ENCODE data around the gene FBXL20.
A peak's percentile ranks its signal among the peaks of the same experiment; 100 is the strongest.
"Not testable (repeated sequence)": the region's sequence is repeated elsewhere in the genome, so short reads cannot be mapped to it uniquely, and the experiment has no call there.

FBXL20 gene, protein sequence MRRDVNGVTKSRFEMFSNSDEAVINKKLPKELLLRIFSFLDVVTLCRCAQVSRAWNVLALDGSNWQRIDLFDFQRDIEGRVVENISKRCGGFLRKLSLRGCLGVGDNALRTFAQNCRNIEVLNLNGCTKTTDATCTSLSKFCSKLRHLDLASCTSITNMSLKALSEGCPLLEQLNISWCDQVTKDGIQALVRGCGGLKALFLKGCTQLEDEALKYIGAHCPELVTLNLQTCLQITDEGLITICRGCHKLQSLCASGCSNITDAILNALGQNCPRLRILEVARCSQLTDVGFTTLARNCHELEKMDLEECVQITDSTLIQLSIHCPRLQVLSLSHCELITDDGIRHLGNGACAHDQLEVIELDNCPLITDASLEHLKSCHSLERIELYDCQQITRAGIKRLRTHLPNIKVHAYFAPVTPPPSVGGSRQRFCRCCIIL

DNA sequence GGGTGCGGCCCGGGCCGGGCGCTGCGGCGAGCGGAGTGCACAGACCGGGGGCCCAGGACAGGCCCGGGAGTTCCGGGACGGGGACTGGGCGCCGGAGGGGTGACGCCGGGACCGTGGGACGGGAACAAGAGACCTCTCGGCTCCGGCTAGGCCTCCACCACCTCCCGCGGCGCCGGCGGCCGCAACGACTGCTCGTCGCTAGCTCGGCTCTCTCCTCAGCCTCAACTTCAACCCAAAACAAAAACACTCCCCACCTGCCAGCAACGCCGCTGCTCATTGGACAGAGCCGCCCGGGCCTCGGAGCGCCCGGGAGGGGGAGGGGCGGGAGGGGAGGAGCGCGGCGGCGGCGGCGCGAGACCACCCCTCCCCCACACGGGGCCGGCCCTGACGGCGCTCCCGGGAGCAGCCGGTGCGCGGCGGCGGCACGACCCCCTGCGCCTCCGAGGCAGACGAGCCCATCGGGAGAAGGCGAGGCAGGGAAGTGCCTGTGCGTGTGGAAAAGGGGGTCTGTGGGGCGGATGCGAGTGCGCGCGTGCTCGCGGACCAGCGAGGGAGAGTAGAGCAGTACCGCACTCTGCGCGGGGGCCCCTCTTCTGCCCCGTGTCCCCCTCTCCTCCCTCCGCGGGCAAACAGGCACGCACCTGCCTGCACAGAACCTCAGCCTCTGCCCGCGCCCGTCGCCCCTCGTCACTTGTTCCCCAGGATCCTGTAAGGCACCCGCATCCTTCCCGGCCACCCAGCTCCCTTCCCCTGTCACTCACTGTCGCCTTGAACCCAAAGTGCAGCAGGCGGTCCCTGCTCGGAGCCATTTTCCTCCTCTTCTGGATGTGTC lies at the start of gene FBXL20:
FBXL20 (minus strand) TSS at position 215 of the 832 bp plus-strand sequence. CDS start 224 bp downstream, outside the sequence.
- DNase-seq: peak; percentile 41

DNA sequence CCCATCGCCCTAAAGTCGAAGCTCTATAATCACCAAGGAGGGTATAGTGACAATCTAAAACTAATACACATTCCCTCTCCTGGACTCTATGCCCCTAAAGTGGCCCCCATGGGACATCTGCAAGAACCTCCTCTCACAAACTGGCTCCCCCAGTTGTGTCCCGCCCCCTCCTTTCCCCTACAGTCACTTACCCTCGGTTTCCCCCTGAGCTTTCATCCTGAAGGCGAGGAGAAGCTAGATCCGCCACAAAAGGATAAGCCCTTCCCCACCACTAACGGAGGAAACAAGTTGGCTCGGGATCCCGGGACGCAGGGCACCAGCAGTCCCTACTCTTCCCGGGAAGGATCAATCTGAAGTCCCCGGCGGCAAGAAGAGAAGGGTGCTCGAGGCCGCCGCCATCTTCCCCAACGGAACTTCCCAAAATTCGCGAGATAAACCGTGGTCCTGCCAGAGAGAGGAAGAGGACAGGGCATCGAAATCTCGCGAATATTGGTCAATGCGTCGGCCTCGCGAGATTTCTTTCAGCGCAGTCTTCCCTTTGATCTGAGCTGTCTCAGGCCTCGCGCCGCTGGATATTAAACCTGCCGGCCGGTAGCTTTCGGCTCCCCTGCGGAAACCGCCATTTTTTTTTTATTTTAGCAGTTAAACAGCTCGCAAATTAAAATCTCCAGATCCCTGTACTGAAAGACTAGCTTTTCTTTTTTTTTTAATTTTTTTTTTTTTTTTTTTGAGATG lies 49.6 kb upstream of the FBXL20 start, which contains the start of gene MED1:
MED1 (minus strand) TSS at position 417 of the 735 bp plus-strand sequence; CDS start at position 216, 201 bp downstream.
- DNase-seq: peak; percentile 96

DNA sequence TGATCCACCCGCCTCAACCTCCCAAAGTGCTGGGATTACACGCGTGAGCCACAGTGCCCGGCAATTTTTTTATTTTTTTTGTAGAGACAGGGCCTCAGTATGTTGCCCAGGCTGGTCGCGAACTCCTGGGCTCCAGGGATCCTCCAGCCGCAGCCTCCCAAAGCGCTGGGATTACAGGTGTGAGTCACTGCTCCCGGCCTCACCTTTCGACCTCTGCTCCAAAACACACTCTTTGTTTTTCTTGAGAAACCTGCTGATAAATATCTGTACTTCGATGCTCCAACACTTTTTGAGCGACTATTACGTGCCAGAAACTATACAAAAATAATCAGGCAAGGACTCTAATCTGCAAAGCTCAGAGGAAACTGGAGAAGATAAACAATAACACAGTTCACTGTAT lies 48.6 kb upstream of the FBXL20 start:
- DNase-seq: no peak

DNA sequence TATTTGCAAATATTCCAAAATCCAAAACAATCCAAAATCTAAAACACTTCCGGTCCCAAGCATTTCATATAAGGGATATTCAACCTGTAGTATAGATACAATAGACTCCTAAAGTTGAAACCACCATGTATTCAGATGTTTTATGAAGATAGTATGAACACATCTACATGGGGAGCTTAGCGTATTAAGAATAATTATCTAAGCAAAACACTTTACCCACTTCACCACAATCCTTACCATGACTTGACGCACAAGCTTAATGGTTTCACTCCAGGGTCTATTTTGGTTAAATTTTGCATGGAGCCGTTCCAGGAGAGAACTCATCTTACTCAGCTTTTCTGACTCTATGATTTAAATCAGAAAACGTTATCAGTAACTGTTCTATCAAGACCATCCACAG lies 46.1 kb upstream of the FBXL20 start:
- DNase-seq: no peak

DNA sequence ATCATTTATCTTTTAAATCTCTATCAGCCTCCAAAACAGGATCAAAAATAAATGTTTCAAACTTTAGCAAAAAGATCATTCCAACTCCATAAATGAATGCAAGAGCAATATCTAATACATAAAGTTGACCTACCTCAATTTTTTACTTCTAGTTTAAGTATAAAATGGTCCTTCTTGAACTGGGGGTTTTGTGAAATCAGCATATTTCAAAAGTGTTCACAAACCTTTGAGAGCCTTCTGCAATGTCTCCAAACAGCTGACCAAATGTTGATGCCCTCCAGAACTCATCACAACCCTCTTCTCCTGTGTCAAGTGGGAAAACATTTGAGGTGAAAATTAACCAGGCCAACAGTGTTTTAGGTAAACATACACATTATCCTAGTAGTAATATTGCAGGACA lies 41.9 kb upstream of the FBXL20 start:
- no peak for DNase-seq

DNA sequence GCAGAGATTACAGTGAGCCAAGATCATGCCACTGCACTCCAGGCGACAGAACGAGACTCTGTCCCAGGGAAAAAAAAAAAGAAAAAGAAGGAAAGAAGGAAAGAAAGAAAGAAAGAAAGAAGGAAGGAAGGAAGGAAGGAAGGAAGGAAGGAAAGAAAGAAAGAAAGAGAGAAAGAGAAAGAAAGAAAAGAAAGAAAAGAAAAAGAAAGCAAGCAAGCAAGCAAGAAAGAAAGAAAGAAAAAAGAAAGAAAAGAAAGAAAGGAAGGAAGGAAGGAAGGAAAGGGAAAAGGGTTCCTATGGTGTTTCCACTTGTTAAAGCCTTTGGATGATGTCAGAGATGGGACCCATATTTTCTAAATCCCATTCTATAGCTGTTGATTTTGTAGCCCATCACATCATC lies 38.4 kb upstream of the FBXL20 start:
- DNase-seq: not testable (repeated sequence)

DNA sequence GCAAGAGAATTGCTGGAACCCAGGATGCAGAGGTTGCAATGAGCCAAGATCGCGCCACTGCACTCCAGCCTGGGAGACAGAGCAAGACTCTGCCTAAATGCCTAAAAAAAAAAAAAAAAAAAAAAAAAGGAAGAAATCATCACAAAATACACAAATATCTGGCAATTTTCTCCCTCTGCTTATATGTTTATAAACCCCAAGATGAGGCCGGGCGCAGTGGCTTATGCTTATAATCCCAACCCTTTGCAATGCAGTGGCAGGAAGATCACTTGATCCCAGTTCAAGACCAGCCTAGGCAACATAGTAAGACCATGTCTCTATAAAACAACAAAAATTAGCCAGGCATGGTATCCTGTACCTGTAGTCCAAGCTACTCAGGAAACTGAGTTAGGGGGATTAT lies 28.2 kb upstream of the FBXL20 start:
- DNase-seq: no peak

DNA sequence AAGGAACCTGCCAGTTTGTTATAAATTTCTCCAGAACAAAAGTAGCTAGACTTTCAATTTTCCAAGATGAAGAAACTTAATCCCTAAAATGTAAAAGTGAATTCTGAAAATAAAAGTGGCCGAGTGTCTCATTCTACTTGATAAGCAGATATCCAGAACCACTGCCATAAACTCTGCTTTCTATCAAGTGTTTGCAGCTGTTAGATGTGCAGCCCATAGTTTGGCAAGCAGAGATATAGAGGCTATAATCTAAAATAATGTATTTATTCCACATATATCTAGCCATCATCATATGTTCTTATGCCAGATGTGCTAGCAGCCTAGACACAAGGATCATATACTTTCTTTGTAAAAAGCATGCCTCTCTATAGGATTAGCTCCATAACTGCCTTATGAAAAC lies 14.7 kb upstream of the FBXL20 start:
- no peak for DNase-seq

DNA sequence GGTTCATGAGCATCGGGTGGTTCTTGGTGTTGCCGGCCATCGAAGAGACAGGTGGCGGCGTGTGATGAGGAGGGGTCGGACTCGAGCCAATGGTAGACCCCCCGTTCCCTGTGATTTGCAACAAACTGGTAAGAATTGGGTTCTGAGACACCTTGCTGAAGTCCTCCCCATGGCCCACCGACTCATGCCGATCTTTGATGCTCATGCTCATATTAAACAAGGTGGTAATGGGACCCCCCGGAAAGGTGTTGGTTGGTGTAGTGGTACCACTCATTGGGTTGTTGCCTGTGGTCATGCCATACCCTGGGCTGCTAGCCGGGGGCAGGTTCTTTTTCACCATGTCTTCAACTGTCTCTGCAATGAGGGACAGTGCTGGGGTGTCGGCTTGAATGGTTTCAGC lies 8.9 kb upstream of the FBXL20 start:
- DNase-seq: no peak

DNA sequence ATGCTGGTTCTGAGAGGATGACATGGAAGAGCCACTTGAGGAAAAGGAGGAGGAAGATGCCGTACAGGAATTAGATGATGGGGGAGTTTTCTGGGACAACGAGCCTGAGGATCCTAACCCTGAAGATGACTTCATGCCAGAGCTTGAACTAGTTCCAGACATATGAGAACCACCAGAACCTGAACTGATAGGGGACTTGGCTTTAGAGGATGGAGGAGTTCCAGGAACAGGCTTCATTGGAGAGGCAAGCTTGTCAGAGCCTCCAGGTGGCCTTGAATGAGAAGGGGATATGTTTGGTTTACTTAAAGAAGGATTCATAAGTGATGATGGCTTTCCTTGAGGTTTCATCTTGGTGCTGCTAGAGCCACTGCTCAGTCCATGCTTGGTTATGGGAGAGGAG lies 6.9 kb upstream of the FBXL20 start:
- no peak for DNase-seq

DNA sequence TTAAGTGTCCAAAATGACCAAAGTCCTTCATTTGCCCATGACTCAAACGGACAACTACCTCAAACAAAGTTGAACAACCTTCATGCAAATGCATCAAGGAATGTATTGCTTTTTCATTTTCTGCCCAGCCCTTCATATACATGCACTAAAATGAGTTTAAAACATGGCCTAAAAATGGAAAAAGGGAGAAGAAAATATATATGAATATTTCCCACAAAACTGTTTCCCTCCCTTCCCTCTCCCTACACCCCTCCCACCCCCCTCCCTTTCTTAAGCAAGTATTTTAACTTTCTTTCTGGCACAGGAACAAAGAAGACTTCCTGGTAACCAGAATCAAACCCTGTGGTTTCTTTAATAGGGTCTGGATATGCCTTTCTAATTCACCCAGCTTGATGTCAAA lies 5.5 kb upstream of the FBXL20 start:
- DNase-seq: no peak

DNA sequence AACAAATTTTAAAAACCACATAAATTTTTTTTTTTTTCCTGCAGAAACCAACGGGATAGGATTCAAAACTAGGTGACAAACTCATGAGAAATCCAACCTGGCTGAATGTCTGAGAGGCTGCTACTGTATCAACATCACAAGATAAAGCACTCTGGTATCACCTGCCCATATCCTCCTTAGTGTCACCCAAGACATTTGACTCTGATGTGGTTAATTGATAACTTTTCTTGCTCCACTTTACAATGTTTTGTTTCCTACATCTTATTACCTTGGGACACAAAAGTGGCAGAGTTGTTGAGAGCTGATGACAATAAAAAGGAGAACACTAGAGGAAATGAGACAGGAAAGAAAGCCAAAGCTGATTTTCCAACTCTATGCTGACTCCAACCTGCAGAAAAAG lies 4.0 kb upstream of the FBXL20 start:
- DNase-seq: no peak

DNA sequence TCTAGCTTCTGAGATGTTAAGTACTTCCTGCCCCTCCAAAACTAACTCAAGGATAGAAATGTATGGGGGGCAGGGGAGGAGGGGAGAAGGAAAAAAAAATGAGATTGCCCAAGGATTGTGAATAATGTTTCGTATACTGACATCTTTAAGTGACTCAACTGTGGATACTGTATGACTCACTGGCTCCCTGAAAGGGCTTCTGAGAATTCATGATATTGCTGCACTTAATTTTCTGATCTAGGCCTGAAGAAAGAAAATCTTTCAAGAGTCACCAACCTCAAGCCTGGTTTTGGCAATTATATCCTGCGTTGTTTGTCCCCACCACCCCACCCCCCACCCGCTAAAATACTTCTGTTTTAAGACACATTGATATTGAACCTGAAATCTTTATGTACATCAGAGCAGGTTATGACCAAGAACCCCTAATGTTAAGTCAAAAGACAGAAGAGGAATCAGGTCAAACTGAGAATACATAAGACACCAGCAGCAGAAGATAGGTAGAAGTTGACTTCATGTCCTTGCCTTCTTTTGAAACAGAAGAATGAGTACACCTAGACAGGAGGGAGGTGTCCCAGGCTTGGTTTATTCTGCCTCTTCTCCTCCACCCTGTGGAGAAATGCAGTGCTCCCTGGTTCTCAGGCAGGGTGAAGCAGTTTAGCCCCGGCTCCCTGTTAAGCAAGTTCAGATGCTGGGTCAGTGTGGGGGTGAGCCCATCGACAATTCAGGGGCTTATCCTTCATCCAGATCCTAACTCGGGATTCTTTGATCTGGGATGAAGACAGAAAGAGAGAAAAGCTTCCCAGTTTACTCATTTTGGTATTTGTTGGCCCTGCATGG lies 3.3 kb upstream of the FBXL20 start:
- DNase-seq: no peak

DNA sequence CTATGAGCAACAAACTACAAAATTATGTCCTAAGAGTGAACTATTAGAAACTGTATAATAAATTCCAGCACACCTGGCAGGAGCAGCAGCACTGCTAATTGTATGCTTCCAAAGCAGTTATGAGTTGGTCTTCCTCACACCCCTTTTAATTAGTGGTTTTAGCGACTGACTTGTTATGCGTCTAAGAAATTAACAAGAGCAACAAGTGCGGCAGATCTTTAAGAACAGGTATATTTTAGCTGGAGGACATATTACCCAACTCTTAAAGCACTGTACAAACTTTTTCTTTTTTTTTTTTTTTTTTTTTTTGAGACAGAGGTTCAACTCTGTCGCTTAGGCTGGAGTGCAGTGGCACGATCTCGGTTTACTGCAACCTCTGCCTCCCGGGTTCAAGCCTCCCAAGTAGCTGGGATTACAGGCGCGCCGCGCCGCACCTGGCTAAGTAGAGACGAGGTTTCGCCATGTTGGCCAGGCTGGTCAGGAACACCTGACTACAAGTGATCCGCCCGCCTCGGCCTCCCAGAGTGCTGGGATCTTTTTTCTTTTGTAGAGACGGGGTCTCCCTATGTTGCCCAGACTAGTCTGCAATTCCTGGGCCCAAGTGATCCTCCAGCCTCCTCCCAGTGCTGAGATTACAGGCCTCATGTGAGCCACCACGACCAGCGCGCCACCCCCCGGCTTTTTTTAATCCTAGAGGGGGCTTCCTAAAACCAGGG lies 1.6 kb upstream of the FBXL20 start:
- no peak for DNase-seq

DNA sequence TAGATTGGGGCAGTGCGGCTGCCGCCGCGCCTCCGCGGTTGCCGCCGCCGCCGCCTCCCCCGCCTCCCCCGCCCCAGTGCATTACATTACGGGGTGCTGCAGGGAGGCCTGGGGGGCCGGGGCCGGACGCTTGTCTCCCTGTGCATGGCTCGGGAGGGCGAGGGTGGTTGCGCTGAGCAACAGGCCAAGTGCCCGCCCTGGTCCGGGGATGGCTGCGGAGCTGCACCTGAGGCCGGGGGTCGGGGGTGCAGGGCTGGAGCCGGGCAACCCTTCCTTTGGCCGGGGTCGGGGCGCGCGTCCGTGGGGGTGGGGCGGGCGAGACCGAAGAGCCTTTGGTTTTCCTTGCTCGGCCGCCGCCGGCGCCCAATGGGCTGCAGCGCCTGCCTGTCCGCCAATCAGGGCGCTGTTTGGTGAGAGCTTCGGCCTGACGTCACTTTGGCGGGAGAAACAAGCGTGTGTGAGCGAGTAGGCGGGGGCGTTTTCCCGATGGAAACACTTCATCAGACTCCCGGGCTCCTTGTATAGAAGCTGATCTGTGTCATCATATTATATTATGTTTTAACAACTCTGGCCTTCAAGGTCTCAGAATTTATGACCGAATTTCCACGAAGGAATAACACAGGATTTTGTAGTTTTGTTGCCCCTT lies 941 bp upstream of the FBXL20 start:
- peak; percentile 33 for DNase-seq

DNA sequence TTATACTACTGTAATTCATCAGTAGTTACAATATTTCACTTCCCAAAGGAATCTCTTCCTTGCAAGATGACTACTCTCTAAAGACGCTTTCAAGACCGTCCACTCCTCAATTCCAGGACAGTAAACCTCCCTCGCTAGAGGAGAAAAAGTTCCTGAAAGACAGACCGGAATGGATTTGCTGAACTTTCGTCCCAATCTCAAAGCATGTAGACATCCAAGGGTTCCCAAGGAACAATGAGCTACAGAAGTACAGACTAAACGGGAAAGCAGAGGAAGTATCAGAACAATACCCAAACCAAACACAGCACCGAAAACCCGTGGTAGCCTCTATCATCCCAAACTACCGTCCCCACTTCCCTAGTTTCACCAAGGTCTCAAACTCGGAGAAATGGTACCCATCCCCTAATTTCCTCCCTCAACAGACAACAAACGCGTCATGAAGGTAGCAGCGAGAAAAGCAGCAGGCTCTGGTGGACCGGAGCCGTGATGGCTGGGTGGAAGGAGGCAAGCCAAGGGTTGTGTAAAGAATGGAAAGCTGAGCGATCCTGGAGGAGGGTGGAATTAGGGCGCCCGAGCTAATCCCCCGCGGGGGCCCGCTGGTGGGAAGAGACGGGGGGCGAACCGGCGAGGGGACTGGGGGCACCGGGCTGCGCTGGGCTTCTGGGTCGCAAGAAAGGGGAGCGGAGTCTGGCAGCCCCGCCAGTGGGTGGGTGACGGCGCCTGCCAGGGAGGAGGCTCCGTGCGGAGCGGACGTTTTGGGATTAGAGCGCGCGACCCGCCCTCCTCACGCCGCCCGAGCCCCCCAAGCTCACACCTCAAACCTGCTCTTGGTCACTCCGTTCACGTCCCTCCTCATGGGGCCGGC lies 647 bp downstream of the FBXL20 start:
- no peak for DNase-seq

DNA sequence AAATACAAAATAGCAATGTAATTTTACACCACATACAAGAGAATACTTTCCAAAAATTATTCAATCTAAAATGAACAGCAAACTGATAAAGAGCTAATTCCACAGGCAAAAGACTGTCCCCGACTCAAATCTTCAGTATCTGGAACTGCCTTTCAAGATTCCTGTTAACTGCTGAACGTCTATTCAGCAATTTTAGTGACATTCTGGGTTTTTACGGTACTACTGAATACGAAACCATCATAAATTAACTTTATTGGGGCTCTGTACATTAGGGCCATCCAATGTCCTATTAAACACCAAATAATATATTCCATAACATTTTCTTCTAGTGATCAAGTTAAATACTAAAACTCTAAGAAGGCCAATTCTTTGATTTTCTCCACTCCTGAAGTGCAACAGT lies 1.6 kb downstream of the FBXL20 start:
- DNase-seq: no peak

DNA sequence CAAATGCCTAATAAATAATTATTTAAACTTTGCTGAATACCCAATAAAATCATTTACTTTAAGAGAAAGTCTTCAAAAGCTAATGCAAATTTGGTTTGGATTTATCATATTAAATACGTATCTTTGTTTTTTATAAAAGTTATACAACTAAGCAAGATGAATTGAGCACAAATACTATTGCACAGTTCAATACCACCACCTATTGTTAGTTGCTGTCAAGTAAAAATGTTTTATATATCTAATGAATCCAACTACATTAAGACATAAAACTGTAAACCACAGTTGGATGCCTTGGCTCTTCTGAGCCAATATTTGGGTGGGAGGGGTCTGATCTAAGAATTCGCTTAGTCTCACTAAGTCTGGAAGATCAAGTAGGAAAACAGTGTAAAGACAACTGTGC lies 7.7 kb downstream of the FBXL20 start:
- DNase-seq: no peak

DNA sequence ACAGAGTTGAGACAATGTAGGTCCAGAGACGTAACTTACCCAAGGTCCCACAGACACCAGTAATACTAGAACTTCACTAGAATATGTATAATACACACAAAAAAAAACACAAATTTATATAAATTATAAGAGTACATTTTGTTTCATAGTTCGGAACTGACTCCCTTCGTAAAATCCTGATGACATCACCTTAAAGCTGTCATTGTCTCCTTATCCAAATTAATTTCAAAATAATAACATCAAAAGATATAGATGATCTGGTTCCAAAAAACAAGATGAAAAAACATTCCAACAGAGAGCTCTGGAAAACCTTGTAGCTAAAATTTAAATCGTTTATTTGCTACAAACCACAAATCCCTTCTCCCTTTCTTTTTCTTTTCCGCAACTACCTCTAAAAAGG lies 10.0 kb downstream of the FBXL20 start:
- DNase-seq: no peak

DNA sequence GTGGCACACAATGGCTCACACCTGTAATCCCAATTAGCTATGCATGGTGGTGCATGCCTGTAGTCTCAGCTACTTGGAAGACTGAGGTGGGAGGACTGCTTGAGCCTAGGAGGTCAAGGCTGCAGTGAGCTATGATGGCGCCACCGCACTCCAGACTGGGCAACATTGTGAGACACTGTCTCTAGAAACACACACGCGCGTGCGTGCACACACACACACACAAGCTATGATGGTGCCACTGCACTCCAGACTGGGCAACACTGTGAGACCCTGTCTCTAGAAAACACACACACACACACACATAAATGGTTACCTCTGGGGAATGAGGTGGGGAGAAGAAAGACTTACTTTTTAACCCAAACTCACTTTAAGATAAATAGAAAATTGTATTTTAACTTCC lies 16.4 kb downstream of the FBXL20 start:
- DNase-seq: no peak
